Left colon (tissue), 2 donors: ENCODE measurements around the gene ADCY7. TPM values are rescaled to one million over a fixed set of nuclear protein-coding genes. Genes with fewer than 3 reads are reported as not detected.

ENCODE experiments used
- ATAC-seq: fragments of 200-7000 bp; cut with Tn5 transposase; one replicate; pipeline ENCODE4 v1.9.1; 2020; ENCODE audit warnings: mild to moderate bottlenecking, moderate library complexity
- DNase-seq, 2 donors: peaks; one replicate each; pipeline ENCODE4 v3.0.0-alpha.2; 2020
- intact Hi-C, 2 donors: fragments of 100-400 bp; cut with DNase I in 1 of 2; cut with micrococcal nuclease in 1 of 2; formaldehyde crosslinking; loops; one replicate each; pipeline versions ENCODE4 v1.11.2 to v1.14.0; 2022; cut with DNase I, micrococcal nuclease
- total RNA-seq, 2 donors: library from RNA; stranded (reverse); fragmentation: NEBNext Ultra II Directional; extraction: Animal tissue kit (Norgen Biotek cat#: 25700); gene quantifications; one replicate each; pipeline ENCODE4 v1.2.1, GENCODE V29; 2021
- donor health status: DM: no; HTN: no; CAD: no.
- donor health status: DM: yes; HTN: yes; CAD: no.

ADCY7 gene
- total RNA-seq, 2 donors from 2014 or later: 14.2 to 20.8 TPM

- ATAC-seq: no peak
- DNase-seq: peak; percentile 21 to 25
- intact Hi-C loops: no loop called here
Observed at GRCh38 chr16:50303605-50304466, 37.5 kb downstream of the ADCY7 start.

GRCh38 chr16:50304467-50305440, 38.4 kb downstream of the ADCY7 start:
- ATAC-seq: no peak
- intact Hi-C loops: no loop called here
- DNase-seq: peak; percentile 3 to 24

DNA sequence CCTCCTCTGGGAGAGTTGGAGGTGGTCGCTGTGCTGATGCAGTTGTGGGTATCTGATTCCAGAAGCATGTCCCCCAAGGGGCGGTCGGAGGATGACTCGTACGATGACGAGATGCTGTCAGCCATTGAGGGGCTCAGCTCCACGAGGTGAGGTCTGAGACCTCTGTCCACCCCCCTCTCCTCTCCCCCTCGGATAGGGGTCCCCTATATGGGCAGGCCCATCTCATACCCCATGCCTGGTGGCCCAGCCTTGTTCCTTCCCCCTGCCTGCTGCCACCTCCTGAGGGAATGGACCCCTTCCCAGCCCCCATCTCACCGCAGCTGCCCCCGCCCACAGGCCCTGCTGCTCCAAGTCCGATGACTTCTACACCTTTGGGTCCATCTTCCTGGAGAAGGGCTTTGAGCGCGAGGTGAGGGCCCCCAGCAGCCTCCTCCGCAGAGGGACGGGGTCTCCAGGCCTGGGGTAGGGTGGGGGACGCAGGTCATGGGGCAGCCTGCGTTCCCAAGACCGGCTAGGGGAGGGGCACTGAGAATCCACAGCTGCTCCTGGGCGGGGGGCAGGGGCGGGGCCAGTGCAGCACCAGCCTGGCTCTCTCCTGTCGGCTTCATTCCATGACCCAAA, 39.2 kb downstream of the ADCY7 start:
- intact Hi-C loops: no loop called here
- ATAC-seq (no peak), DNase-seq (peak in 1 of 2 donors; percentile 4)

- intact Hi-C loops: no loop called here
- DNase-seq (peak in 1 of 2 donors; percentile 2), ATAC-seq (no peak)
Observed at GRCh38 chr16:50306287-50306686, 39.9 kb downstream of the ADCY7 start.

- intact Hi-C loops: no loop called here
- ATAC-seq (no peak), DNase-seq (peak in 1 of 2 donors; percentile 4)
Observed at GRCh38 chr16:50308237-50308965, 42.0 kb downstream of the ADCY7 start.

DNA sequence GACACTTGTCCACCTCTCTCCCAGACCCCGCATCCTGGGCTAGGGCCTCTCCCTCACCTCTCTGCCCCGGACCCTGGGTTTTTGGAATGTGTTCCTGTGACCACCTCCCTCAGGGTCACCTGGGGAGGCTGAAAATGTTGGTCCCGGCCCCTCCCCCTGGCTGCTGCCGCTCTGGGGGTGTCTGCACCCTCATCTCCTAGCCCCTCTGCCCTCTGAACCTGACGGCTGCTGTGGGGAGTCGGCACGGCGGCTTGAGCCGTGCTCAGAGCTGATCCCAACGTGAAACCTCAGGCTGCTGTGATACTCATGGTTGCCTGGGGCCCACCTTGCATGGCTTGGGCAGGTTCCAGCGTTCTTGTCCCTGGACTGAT, 42.8 kb downstream of the ADCY7 start:
- intact Hi-C loops: no loop called here
- no peak for DNase-seq
- ATAC-seq: no peak

- peak; percentile 20 for ATAC-seq
- intact Hi-C loops: no loop called here
- no peak for DNase-seq
Observed at GRCh38 chr16:50309527-50310307, 43.4 kb downstream of the ADCY7 start.

- peak; percentile 16 for ATAC-seq
- intact Hi-C loops: no loop called here
- DNase-seq: no peak
Observed at GRCh38 chr16:50310308-50311133, 44.2 kb downstream of the ADCY7 start.

- intact Hi-C loops: no loop called here
- ATAC-seq (no peak), DNase-seq (no peak)
Observed at GRCh38 chr16:50311134-50311528, 44.8 kb downstream of the ADCY7 start.

- ATAC-seq: no peak
- intact Hi-C loops: no loop called here
- DNase-seq: no peak
Observed at GRCh38 chr16:50311891-50312501, 45.6 kb downstream of the ADCY7 start.

DNA sequence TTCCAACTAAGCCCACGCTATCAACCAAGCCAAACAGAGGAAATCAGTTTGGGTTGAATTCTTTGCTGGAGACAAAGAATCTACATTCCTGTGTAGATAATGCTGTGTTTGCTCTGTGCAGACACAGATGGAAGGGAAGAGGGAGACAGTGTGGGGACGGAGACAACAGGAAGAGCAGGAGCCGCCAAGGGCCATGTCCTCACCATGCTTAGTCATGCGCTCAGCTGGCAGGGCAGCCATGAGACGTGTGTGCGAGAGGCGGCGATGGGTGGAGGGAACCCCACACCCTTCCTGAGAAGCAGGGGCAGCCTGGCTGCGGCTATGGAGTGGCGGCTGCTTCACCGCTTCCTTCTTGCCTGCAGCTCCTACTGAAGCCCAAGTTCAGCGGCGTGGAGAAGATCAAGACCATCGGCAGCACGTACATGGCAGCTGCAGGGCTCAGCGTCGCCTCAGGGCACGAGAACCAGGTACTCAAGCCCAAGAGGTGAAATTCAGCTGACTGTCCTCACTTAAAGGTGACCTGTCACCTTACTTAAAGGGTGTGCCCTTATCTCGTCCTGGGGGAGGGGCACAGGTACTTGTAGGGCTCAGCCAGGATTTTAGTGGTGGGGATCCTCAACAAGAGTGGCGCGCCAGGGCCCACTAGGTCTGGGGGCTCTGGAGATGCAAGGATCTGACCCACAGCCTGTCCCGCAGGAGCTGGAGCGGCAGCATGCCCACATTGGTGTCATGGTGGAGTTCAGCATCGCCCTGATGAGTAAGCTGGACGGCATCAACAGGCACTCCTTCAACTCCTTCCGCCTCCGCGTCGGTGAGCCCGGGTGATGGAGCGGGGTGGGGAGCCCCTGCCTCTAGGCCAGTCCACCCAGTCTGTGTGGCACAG, 47.5 kb downstream of the ADCY7 start:
- intact Hi-C loops: no loop called here
- DNase-seq: no peak
- no peak for ATAC-seq

GRCh38 chr16:50314665-50315064, 48.3 kb downstream of the ADCY7 start:
- intact Hi-C loops: no loop called here
- ATAC-seq (no peak), DNase-seq (no peak)

DNA sequence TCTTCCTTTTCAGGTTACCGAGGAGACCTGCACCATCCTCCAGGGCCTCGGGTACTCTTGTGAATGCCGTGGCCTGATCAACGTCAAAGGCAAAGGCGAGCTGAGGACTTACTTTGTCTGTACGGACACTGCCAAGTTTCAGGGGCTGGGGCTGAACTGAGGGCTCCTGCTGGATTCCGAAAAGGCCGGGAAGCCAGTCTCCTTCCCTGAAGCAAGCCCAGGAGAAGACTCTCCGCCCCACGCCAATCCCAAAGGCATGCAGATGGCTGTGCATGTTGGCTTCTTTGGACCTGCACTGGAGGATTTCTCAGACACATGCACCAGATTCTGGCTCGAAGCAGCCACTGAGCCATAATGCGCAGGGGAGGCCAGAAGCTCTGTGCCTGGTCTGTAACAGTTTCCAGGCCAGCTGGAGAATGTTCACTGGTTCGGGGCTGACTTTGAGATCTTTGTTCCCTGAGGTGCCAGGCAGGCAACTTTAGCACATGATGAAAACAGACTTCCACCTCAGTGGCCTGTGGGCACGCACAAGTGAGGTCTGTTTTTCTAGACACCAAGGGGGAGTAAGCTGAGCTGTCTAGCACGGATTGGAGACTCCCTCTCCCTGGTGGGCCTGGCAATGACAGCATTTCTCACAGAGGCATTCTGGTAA, 49.1 kb downstream of the ADCY7 start:
- intact Hi-C loops: no loop called here
- no peak for ATAC-seq
- DNase-seq: no peak

- ATAC-seq (no peak), DNase-seq (no peak)
- intact Hi-C loops: no loop called here
Observed at GRCh38 chr16:50316102-50316847, 49.9 kb downstream of the ADCY7 start.
